Fibroblast of gingiva (primary cell): ENCODE data around the gene CCDC9.
"Not testable (repeated sequence)": the region's sequence is repeated elsewhere in the genome, so short reads cannot be mapped to it uniquely, and the experiment has no call there.

Experiments used
- DNase-seq: peaks from one replicate; pipeline ENCODE4 v3.0.0-alpha.2; 2011; ENCODE audit warnings: low read depth

The CCDC9 gene

DNA sequence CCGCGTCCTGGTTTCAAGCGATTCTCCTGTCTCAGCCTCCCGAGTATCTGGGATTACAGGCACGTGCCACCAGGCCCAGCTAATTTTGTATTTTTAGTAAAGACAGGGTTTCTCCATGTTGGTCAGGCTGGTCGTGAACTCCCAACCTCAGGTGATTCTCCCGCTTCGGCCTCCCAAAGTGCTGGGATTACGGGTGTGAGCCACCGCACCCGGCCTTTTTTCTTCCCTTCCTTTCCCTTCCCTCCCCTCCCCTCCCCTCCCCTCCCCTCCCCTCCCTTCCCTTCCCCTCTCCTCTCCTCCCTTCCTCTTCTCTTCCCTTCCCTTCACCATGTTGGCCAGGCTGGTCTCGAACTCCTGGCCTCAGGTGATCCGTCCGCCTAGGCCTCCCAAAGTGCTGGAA, 44.5 kb downstream of the CCDC9 start:
- DNase-seq, result not testable (repeated sequence)

DNA sequence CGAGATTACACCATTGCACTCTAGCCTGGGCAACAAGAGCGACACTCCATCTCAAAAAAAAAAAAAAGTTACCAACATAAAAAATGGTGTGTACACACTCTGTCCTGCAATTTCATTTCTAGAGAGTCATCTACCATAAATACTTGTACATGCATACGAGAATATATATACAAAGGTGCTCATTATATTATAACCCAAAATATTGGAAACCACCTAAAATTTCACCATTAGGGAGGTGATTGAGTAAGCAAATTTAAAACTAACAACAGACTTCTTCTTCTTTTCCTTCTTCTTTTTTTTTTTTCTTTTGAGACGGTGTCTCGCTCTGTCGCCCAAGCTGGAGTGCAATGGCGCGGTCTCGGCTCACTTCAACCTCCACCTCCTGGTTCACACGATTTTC, 45.9 kb downstream of the CCDC9 start:
- no peak for DNase-seq

DNA sequence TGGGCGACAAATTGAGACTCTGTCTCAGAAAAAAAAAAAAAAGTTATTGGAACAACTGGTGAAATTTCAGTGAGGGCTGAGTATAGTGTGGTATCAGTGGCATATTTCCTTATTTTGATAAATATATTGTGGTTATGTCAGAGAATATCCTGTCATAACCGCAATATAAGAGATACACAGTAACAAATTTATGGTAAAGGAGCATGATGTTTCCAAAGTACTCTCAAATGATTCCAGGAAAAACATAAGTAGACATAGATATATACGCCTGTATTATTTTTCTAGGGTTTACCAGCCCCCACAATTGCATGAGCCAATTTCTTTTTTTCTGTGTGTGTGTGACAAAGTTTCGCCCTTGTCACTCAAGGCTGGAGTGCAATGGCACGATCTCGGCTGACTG, 47.6 kb downstream of the CCDC9 start:
- DNase-seq, result no peak

DNA sequence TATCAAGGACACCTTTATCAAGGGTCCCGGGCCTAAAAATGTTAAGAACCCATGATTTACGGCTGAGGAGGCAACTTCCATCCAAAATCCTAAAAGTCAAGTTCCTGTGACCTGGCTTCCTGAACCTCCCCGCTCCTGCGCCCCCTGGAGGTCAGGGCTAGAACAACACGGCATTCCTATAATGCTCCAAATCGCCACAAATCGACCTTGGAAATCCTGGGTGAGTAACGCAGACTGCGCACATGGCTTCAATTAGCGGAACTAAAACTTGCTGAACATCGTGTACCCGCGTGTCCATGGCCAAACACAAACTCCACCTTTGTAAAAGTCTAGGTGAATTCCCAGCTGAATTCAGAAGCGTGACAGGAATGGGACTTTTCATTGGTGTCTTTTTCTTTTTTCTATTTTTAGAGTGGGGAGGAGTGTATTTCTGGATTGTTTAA, 49.0 kb downstream of the CCDC9 start:
- peak; percentile 99 for DNase-seq

DNA sequence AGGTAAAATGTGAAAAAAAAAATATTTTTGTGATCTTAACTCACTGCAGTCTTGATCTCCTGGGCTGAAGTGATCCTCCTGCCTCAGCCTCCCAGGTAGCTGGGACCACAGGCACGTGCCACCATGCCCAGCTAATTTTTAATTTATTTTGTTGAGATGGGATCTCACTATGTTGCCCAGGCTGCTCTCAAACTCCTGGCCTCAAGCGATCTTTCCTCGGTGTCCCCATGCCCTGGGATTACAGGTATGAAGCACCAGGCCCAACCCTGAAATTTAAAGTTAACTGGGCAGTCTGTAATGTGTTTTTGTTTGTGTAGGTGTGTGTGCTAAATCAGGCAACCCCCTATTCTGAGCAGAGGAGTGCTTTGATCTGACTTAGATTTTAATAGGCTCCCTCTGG, 50.0 kb downstream of the CCDC9 start:
- DNase-seq, result no peak

DNA sequence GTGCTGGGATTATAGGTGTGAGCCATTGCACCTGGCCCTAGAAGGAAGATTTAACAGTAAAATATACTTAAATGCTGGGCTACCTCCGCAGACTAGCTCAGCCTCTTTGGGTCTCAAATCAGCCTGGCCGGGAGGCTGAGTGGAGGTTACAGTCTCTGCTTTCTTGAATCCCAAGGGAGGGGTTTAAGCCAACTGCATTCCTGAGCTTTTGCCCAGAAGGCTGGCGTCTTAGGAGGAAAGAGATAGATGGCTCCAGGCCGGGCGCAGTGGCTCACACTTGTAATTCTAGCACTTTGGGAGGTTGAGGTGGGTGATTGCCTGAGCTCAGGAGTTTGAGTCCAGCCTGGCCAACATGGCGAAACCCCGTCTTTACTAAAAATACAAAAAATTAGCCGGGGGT, 52.7 kb downstream of the CCDC9 start:
- DNase-seq, result peak; percentile 89

DNA sequence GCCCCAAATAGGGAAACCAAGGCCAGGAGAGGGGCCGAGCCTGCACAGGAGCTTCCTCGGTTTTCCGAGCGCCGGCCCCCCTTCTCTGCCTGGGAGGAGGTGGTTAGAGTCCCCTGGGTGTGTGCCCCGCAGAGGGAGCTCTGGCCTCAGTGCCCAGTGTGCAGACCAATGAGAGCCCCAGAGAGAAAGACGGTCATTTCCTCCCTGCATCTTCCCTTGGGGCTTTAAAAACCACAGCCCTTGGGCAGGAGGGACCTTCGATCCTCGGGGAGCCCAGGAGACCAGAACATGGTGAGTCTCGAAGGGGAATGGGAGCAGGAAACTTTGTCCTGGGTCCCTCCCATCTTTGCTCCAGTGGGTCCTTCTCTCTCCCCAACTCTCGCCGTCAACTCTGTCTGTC, 53.3 kb downstream of the CCDC9 start, which contains the start of gene C5AR1:
Gene C5AR1, plus strand, starts transcription at position 254 of the 400 bp plus-strand sequence. Its CDS starts 35 bp downstream, at position 289.
- DNase-seq, result peak; percentile 25

DNA sequence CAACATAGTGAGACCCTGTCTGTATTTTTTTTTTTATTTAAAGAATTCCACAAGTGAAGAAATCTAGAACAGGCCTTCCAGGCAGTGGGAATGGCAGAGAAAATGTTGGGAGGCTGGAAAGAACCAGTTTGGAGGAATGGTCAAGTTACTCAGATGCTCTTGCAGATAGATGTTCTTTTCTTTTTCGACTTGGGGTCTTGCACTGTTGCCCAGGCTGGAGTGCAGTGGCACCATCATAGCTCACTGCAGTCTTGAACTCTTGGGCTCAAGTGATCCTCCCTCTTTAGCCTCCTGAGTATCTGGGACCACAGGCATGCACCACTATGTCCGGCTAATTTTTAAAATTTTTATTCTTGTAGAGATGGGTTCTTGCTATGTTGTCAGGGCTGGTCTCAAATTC, 54.0 kb downstream of the CCDC9 start:
- no peak for DNase-seq

DNA sequence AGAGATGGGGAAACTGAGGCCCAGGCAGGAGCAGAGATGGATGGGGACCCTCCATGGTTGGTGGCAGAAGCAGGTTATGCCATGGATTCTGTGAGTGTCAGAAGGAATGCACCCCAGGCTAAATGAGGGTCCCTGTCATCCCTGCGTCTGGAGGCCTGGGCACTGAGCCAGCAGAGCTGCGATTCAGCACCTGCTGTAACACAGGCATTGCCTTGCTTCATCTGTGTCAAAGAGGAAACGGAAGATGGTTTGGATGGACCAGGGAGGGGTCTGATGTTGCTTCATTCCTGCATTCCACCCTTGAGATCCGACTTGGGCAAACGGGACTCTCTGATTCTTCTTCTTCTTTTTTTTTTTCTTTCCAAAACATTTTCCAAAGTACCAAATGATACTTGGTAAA, 54.5 kb downstream of the CCDC9 start:
- DNase-seq, result peak; percentile 85

DNA sequence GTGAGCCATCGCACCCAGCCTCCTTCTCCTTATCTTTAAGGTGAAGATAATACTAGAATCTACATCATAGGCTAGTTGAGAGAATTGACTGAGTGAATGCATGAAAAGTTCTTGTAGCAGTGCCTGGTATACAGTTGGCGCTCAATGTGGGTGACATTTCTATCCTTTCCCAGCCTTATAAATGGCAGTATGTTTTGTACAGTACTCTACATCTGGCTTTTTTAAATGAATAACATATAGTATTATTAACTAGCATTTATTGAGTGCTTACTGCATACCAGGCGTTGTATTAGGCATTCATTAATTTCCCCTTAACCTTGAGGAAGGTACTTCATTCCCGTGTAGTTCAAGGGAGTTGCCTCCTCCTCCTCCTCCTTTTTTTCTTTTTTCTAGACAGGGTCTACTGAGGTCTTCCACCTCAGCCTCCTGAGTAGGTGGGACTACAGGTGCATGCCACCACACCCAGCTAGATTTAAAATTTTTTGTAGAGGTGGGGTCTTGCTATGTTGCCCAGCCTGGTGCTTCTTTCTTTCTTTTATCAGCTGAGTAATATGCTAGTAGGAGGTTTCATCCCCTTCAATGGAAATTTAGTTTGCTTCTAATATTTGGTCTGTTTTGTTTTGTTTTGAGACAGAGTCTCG, 56.2 kb downstream of the CCDC9 start:
- no peak for DNase-seq

DNA sequence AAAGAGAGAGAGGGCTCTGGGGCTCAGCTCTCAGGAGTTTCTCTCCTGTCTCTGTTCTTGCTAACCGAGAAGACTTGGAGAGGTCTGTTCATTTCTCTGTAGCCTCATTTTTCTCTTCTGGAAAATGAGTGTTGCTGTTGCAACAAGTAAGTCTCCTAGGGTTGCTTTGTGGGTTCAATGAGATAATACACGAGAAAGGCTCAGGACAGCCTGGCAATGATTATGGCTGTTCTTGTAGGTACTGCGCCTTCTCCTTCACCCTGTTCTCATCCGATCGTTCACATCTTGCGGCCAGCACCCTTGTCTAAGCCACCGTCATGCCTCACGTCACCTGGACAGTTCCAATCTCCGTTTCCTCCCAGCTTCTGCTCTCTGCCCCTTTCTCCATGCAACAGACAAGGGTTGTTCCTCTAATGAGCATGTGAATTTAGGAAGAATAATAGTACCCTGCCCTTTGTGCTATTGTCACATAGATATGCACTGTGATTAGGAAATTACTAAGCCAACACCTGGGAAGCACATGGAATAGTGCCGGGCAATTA, 57.5 kb downstream of the CCDC9 start:
- no peak for DNase-seq

DNA sequence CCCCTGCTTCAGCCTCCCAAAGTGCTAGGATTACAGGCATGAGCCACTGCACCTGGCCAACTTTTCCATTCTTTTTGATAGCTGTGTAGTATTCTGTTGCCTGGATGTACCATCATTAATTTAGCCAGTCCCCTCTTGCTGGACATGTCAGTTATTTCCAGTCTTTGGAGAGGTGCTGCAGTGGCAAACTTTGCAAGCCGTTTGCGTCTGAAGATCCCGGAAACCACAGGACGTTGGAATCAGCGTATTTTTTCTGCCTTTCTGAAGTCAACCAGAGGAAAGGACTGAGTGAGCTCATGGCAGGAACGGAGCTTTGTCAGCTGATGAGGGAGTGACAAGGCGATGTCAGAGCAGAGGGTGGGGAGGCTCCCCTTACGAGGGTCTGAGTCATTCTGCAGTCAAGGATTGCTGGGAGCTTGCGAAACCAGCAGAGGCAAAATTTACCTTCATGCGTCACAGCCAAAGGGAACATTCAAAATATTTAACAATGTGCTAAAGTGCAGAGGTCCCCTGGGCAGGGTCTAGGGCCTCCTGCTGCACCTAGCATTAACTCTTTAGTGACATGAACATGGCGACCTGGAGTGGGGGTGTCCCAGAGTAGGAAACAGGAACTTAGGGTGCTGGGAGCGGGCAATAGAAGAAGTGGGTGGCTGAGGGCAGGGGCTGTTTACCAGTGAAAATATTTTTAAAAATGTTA, 58.9 kb downstream of the CCDC9 start:
- peak; percentile 96 for DNase-seq

DNA sequence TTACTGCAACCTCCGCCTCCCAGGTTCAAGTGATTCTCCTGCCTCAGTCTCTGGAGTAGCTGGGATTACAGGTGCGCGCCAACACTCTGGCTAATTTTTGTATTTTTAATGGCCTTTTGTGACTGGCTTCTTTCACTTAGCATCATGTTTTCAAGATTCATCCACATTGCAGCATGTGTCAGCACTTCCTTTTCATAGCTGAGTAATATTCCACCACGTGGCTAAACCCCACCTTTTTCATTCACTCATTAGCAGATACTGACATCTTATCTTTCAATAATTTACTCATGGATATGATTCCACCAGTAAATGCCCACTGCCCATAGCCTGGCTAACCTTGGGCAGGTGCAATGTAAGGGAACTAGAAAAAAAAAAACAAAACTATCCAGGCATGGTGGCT, 60.2 kb downstream of the CCDC9 start:
- no peak for DNase-seq

DNA sequence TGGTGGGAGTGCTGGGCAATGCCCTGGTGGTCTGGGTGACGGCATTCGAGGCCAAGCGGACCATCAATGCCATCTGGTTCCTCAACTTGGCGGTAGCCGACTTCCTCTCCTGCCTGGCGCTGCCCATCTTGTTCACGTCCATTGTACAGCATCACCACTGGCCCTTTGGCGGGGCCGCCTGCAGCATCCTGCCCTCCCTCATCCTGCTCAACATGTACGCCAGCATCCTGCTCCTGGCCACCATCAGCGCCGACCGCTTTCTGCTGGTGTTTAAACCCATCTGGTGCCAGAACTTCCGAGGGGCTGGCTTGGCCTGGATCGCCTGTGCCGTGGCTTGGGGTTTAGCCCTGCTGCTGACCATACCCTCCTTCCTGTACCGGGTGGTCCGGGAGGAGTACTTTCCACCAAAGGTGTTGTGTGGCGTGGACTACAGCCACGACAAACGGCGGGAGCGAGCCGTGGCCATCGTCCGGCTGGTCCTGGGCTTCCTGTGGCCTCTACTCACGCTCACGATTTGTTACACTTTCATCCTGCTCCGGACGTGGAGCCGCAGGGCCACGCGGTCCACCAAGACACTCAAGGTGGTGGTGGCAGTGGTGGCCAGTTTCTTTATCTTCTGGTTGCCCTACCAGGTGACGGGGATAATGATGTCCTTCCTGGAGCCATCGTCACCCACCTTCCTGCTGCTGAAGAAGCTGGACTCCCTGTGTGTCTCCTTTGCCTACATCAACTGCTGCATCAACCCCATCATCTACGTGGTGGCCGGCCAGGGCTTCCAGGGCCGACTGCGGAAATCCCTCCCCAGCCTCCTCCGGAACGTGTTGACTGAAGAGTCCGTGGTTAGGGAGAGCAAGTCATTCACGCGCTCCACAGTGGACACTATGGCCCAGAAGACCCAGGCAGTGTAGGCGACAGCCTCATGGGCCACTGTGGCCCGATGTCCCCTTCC, 63.9 kb downstream of the CCDC9 start:
- no peak for DNase-seq
